PC-9 (cell line): ENCODE data around the gene FLT4. TPM values are rescaled to one million over a fixed set of nuclear protein-coding genes. Genes with fewer than 3 reads are reported as not detected.

Experiments
- BruUV-seq: library from RNA; stranded (reverse); fragments of 400-500 nt; replicated peaks from 2 replicates; lab custom pipeline; 2021; lab: Mats Ljungman, UMichigan
- CTCF ChIA-PET: fragments of 300-600 bp; sonication (Branson Sonifier 250); formaldehyde crosslinking; loops from one replicate; lab custom pipeline; 2022; ENCODE audit warnings: antibody characterized with exemption; lab: Charles Lee
- POLR2A ChIA-PET: fragments of 300-600 bp; sonication (Branson Sonifier 250); formaldehyde crosslinking; loops from one replicate; lab custom pipeline; 2022; ENCODE audit warnings: antibody characterized with exemption; ENCODE audit not compliant: unreplicated experiment; lab: Charles Lee
- DNase-seq, 2 experiments: peaks; one replicate each; pipeline versions ENCODE4 v3.0.0 to v3.0.0-alpha.2; 2015 to 2022; ENCODE audit warnings: mixed read lengths in 1 of 2
- H2AFZ ChIP-seq: fragments of 200-600 bp; sonication (generic); 2 replicates; pipeline ENCODE4 v1.8.1; 2017; ENCODE audit warnings: antibody characterized with exemption
- H3F3A ChIP-seq: fragments of 200-600 bp; sonication (generic); 2 replicates; pipeline ENCODE4 v1.8.1; 2017; ENCODE audit warnings: antibody characterized with exemption, mild to moderate bottlenecking, low read depth; ENCODE audit not compliant: insufficient read depth
- H3K27ac ChIP-seq: fragments of 200-600 bp; sonication (generic); 2 replicates; pipeline ENCODE4 v1.6.1; 2016; ENCODE audit warnings: mixed run types
- H3K27me3 ChIP-seq: fragments of 200-600 bp; sonication (generic); 2 replicates; pipeline ENCODE4 v1.6.1; 2016; ENCODE audit warnings: low read depth, mixed run types; ENCODE audit not compliant: insufficient read depth
- H3K36me3 ChIP-seq: fragments of 200-600 bp; sonication (generic); 2 replicates; pipeline ENCODE4 v1.6.1; 2016; ENCODE audit warnings: low read depth, mixed run types
- H3K4me1 ChIP-seq: fragments of 200-600 bp; sonication (generic); replicated peaks from 2 replicates; pipeline ENCODE4 v1.6.1; 2016; ENCODE audit warnings: mixed run types; ENCODE audit not compliant: insufficient read depth
- H3K4me2 ChIP-seq: fragments of 200-600 bp; sonication (generic); 2 replicates; pipeline ENCODE4 v1.6.1; 2017; ENCODE audit warnings: mixed run types
- H3K4me3 ChIP-seq: fragments of 200-600 bp; sonication (generic); 2 replicates; pipeline ENCODE4 v1.6.1; 2016; ENCODE audit warnings: mixed run types
- H3K79me2 ChIP-seq: fragments of 200-600 bp; sonication (generic); 2 replicates; pipeline ENCODE4 v1.6.1; 2017; ENCODE audit warnings: low read depth, mixed run types
- H3K9me2 ChIP-seq: fragments of 200-600 bp; sonication (generic); 2 replicates; pipeline ENCODE4 v1.8.1; 2017; ENCODE audit warnings: mild to moderate bottlenecking; ENCODE audit not compliant: insufficient read depth
- H3K9me3 ChIP-seq: fragments of 200-600 bp; sonication (generic); 2 replicates; pipeline ENCODE4 v1.8.1; 2016; ENCODE audit warnings: low read depth; ENCODE audit not compliant: insufficient read depth
- H4K20me1 ChIP-seq: fragments of 200-600 bp; sonication (generic); 2 replicates; pipeline ENCODE4 v1.8.1; 2017; ENCODE audit not compliant: insufficient read depth
- CTCF ChIP-seq: fragments of 200-600 bp; sonication (generic); conservative IDR thresholded peaks from 2 replicates; pipeline ENCODE4 v1.6.1; 2017; ENCODE audit warnings: mixed run types, antibody characterized with exemption, mild to moderate bottlenecking, moderate library complexity
- EZH2 ChIP-seq: fragments of 200-600 bp; sonication (generic); IDR thresholded peaks from 2 replicates; pipeline ENCODE4 v1.8.0; 2017; ENCODE audit warnings: antibody characterized with exemption, low read depth
- intact Hi-C: fragments of 100-400 bp; cut with micrococcal nuclease; formaldehyde crosslinking; loops from one replicate; pipeline ENCODE4 v1.10.0; 2022; ENCODE audit not compliant: unreplicated experiment
- total RNA-seq: library from RNA; stranded (reverse); gene quantifications from 2 replicates; pipeline ENCODE4 v1.2.3, GENCODE V29; 2021

Gene FLT4
- total RNA-seq, 1 experiment from 2014 or later = not detected

DNA sequence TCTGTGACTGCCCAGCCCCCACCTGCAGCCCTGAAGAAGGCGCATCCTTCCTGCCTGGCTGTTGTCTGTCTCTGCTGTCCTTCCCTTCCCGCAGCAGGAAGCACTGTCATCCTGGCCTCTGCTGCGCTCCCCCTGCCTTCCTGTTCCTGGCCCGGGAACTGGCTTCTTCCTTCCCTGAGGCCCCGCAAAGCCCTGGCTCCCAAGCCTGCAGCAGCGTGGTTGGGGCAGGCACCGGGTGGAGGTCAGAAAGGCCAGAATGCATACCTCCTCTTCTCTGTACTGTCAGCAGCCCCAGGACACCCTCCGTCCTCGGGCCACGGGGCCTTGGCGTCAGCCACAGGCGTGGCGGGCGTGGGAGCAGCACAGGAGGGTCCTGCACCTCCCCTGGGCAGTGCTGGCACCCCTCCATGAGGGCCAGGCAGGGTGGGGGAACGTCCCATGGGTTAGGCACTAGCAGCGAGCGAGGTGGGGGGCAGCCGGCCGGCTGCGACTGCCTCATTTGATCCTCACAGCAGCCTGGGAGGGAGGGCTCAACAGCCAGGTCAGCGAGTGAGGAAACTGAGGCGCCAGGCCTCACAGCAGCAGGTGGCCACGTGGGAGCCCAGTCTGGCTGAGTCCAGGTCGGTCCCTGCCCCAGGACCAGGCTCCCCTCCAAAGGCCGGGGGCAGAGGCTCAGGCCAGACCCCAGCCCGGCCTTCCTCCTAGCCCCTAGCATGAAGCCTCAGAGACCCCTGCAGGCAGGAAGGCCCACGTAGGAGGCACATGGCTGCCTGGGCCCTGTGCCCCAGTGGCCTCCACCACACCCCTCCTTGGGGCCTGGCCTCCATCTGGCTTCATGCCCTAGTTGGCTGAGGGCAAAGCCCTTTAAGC, 9.4 kb downstream of the FLT4 start:
- Histone ChIP-seq H3K9me2 (no peaks in the 10 kb centered on the region), H3K4me1 (no peaks in the 10 kb centered on the region), H2AFZ (no peak overlapping the region), H3K27ac (no peak overlapping the region), H3K4me3 (no peak overlapping the region), H3K79me2 (no peaks in the 10 kb centered on the region), H3K4me2 (no peak overlapping the region), H3F3A (no peaks in the 10 kb centered on the region), H4K20me1 (no peaks in the 10 kb centered on the region), H3K27me3 (peaks cover 69% of the 10 kb centered on the region), H3K36me3 (no peaks in the 10 kb centered on the region), H3K9me3 (no peaks in the 10 kb centered on the region)
- no peak for DNase-seq
- ChIA-PET POLR2A (no interaction called here), CTCF (interaction anchor here (0.5 kb wide), 1 partner anchor 28 kb away, joined by 3 read pairs; no protein-coding TSS in a partner anchor)
- BruUV-seq = no TSS peak
- intact Hi-C loops = no loop called here
- TF ChIP-seq CTCF (no peak), EZH2 (no peak)

DNA sequence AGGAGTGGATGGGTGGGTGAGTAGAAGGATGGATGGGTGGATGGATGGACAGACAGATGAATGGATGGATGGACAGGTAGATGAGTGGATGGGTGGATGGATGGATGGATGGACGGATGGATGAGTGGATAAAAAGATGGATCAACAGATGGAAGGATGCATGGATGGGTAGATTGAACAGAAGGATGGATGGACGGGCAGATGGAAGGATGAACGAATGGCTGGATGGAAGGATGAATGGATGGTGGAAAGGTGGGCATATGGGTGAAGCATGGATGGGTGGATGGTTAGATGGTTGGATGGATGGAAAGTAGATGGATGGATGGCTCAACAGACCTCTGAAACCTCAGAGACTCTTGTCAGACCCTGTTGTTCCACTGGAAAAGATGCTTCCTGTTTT, 10.1 kb downstream of the FLT4 start:
- H3K27ac ChIP-seq = no peak overlapping the region
- POLR2A ChIA-PET = no interaction called here
- no TSS peak for BruUV-seq
- CTCF ChIA-PET = no interaction called here
- no peak overlapping the region for H3K4me2 ChIP-seq
- H3K9me2 ChIP-seq = no peaks in the 10 kb centered on the region
- intact Hi-C loops = no loop called here
- H2AFZ ChIP-seq = no peak overlapping the region
- H3K27me3 ChIP-seq = peaks cover 62% of the 10 kb centered on the region
- H3K4me1 ChIP-seq = no peaks in the 10 kb centered on the region
- no peak overlapping the region for H3K4me3 ChIP-seq
- no peak for DNase-seq
- TF ChIP-seq EZH2 (no peak), CTCF (no peak)
- H3F3A ChIP-seq = no peaks in the 10 kb centered on the region
- no peaks in the 10 kb centered on the region for H3K36me3 ChIP-seq
- no peaks in the 10 kb centered on the region for H3K79me2 ChIP-seq
- no peaks in the 10 kb centered on the region for H3K9me3 ChIP-seq
- H4K20me1 ChIP-seq = no peaks in the 10 kb centered on the region

GRCh38 chr5:180637962-180638680, 11.3 kb downstream of the FLT4 start:
- Histone ChIP-seq H3K36me3 (no peaks in the 10 kb centered on the region), H3K4me1 (no peaks in the 10 kb centered on the region), H3K9me3 (no peaks in the 10 kb centered on the region), H3K4me3 (no peak overlapping the region), H3K9me2 (no peaks in the 10 kb centered on the region), H3K27ac (no peak overlapping the region), H3F3A (no peaks in the 10 kb centered on the region), H2AFZ (no peak overlapping the region), H4K20me1 (no peaks in the 10 kb centered on the region), H3K4me2 (no peak overlapping the region), H3K79me2 (no peaks in the 10 kb centered on the region), H3K27me3 (peaks cover 63% of the 10 kb centered on the region)
- TF ChIP-seq EZH2 = no peak
- no peak for TF ChIP-seq CTCF
- no peak for DNase-seq
- ChIA-PET CTCF (no interaction called here), POLR2A (no interaction called here)
- no TSS peak for BruUV-seq
- intact Hi-C loops = no loop called here
